ENCODE data around the gene PEX5L. TPM values are rescaled to one million over a fixed set of nuclear protein-coding genes. Genes with fewer than 3 reads are reported as not detected.

PEX5L gene
- total RNA-seq, 1 experiment from 2014 or later = 3.2 TPM

DNA sequence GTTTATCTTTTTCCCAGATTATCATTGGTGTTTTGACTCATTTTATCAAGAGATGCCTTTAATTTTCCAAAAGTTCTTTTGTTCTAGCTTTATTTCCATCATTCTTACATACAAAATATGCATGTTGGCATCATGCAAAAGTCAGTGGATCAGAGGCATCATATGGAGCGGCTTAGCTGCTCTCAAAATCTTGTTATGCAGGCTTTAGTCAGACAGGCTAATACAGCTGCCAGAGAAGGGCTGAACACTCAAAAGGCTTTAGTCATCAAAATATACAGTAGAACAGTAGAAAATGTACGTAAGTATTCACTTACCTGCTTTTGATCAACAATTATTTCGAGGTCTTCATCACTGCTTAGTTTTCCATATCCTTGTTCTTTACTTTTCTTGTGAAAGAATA lies 65.5 kb downstream of the PEX5L start:
- ChIA-PET POLR2A (no interaction called here), CTCF (no interaction called here)
- Mint-ChIP-seq H3K36me3 (no peaks in the 10 kb centered on the region), H3K9me3 (no peaks in the 10 kb centered on the region), H3K27me3 (ENCODE audit: low read depth) (no peaks in the 10 kb centered on the region), H3K27ac (no peak overlapping the region), H3K4me1 (peaks cover 27% of the 10 kb centered on the region), H3K4me3 (no peak overlapping the region)
- no peak for ATAC-seq
- TF ChIP-seq ARID4B (CRISPR knock-in tag; IDR thresholded peaks at IDR 0.05; ENCODE audit: borderline replicate concordance) (no peak), RORB (CRISPR knock-in tag; IDR thresholded peaks at IDR 0.05) (no peak), ZBTB43 (CRISPR knock-in tag; IDR thresholded peaks at IDR 0.05) (no peak), TCF7 (CRISPR knock-in tag; IDR thresholded peaks at IDR 0.05; ENCODE audit: low read depth) (no peak), ZBTB21 (CRISPR knock-in tag; IDR thresholded peaks at IDR 0.05; ENCODE audit: borderline replicate concordance) (no peak), ESRRA (CRISPR knock-in tag; IDR thresholded peaks at IDR 0.05; ENCODE audit: borderline replicate concordance) (no peak), ELF4 (CRISPR knock-in tag; IDR thresholded peaks at IDR 0.05; ENCODE audit: low read depth) (no peak), TP53 (CRISPR knock-in tag; IDR thresholded peaks at IDR 0.05) (no peak), AR (CRISPR knock-in tag; IDR thresholded peaks at IDR 0.05) (no peak), CREM (CRISPR knock-in tag; IDR thresholded peaks at IDR 0.05) (no peak), GRHL2 (CRISPR knock-in tag; IDR thresholded peaks at IDR 0.05; ENCODE audit: insufficient replicate concordance, severe bottlenecking) (no peak), ZNF423 (CRISPR knock-in tag; IDR thresholded peaks at IDR 0.05) (no peak)
- TF ChIP-seq, protein P1, sequence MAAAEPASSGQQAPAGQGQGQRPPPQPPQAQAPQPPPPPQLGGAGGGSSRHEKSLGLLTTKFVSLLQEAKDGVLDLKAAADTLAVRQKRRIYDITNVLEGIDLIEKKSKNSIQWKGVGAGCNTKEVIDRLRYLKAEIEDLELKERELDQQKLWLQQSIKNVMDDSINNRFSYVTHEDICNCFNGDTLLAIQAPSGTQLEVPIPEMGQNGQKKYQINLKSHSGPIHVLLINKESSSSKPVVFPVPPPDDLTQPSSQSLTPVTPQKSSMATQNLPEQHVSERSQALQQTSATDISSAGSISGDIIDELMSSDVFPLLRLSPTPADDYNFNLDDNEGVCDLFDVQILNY (CRISPR knock-in tag; IDR thresholded peaks at IDR 0.05) = no peak
- TF ChIP-seq, protein P2, sequence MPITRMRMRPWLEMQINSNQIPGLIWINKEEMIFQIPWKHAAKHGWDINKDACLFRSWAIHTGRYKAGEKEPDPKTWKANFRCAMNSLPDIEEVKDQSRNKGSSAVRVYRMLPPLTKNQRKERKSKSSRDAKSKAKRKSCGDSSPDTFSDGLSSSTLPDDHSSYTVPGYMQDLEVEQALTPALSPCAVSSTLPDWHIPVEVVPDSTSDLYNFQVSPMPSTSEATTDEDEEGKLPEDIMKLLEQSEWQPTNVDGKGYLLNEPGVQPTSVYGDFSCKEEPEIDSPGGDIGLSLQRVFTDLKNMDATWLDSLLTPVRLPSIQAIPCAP (CRISPR knock-in tag; IDR thresholded peaks at IDR 0.05) = no peak
- no peak for DNase-seq (ENCODE audit: low spot score)

DNA sequence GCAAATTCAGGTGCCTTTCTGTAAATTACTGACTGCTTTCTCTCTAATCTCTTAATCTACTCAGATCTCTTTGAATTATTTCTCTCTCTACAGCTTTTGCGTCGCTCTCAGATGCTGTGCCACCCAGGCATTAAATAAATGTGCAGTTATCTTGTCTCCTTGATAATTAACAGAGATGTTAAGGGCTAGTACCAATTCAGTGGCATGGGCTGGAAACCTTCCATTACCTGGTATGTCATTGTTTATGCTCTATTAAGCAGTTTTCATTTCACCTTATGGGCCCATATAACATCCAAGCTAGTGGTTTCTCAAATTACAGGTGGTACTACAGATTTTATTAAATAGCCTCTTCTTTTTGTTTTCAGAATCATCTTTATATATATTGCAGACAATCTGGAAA lies 66.0 kb downstream of the PEX5L start:
- no peak overlapping the region for H3K4me3 Mint-ChIP-seq
- ChIA-PET POLR2A (no interaction called here), CTCF (no interaction called here)
- peaks cover 27% of the 10 kb centered on the region for H3K4me1 Mint-ChIP-seq
- H3K36me3 Mint-ChIP-seq = no peaks in the 10 kb centered on the region
- DNase-seq (ENCODE audit: low spot score) = no peak
- no peaks in the 10 kb centered on the region for H3K27me3 Mint-ChIP-seq (ENCODE audit: low read depth)
- ATAC-seq = no peak
- H3K9me3 Mint-ChIP-seq = no peaks in the 10 kb centered on the region
- TF ChIP-seq ZNF423 (CRISPR knock-in tag; IDR thresholded peaks at IDR 0.05) (no peak), ZNF416 (CRISPR knock-in tag; IDR thresholded peaks at IDR 0.05) (no peak), ATF6 (CRISPR knock-in tag; IDR thresholded peaks at IDR 0.05) (no peak), MYBL2 (CRISPR knock-in tag; IDR thresholded peaks at IDR 0.05) (no peak), ZMAT4 (CRISPR knock-in tag; IDR thresholded peaks at IDR 0.05) (no peak)
- H3K27ac Mint-ChIP-seq = no peak overlapping the region

Data from WTC11 (cell line).